Gastrocnemius medialis (tissue), 4 donors: Measurements from ENCODE around the gene R3HDM1. TPM values are rescaled to one million over a fixed set of nuclear protein-coding genes. Genes with fewer than 3 reads are reported as not detected.

ENCODE experiments used
- ATAC-seq, 2 donors: fragments of 150-250 bp; one replicate each; pipeline ENCODE4 v1.9.1; 2016
- DNase-seq, 2 donors: peaks; one replicate each; pipeline ENCODE4 v3.0.0-alpha.2; 2019
- H3K27ac ChIP-seq, 4 donors: fragments of 200-600 bp; sonication (generic); 1 replicate in 1 of 4; 2 replicates in 3 of 4; pipeline ENCODE4 v1.5.1; 2016 to 2018; ENCODE audit warnings: mild to moderate bottlenecking in 2 of 4, moderate library complexity in 1 of 4
- H3K27me3 ChIP-seq, 3 donors: fragments of 200-600 bp; sonication (generic) in 2 of 3; 1 replicate in 1 of 3; 2 replicates in 2 of 3; pipeline versions ENCODE4 v1.5.1 to v1.6.0; 2016 to 2019; ENCODE audit warnings: mild to moderate bottlenecking in 1 of 3, moderate library complexity in 1 of 3
- H3K36me3 ChIP-seq, 2 donors: fragments of 200-600 bp; sonication (generic) in 1 of 2; one replicate each; pipeline ENCODE4 v1.5.1; 2017 to 2018
- H3K4me1 ChIP-seq, 2 donors: fragments of 200-600 bp; sonication (generic) in 1 of 2; one replicate each; pipeline ENCODE4 v1.5.1; 2016 to 2017; ENCODE audit warnings: mild to moderate bottlenecking in 2 of 2
- H3K4me3 ChIP-seq, 4 donors: fragments of 200-600 bp; sonication (generic) in 3 of 4; 1 replicate in 1 of 4; 2 replicates in 3 of 4; pipeline ENCODE4 v1.5.1; 2016 to 2019; ENCODE audit warnings: mild to moderate bottlenecking in 2 of 4
- H3K9me3 ChIP-seq, 3 donors: fragments of 200-600 bp; sonication (generic) in 2 of 3; 1 replicate in 1 of 3; 2 replicates in 2 of 3; pipeline ENCODE4 v1.5.1; 2016 to 2019
- CTCF ChIP-seq, 5 experiments: fragments of 450-650 bp in 3 of 5; fragments of 200-600 bp in 2 of 5; sonication (generic) in 2 of 5; IDR thresholded peaks in 4 of 5; conservative IDR thresholded peaks in 1 of 5; 1 replicate in 4 of 5; 2 replicates in 1 of 5; pipeline ENCODE4 v1.5.1; 2016 to 2019; ENCODE audit warnings: antibody characterized with exemption in 5 of 5, mild to moderate bottlenecking in 3 of 5, moderate library complexity in 3 of 5
- POLR2A ChIP-seq, 2 donors: fragments of 450-650 bp; IDR thresholded peaks; one replicate each; pipeline ENCODE4 v1.6.1; 2017; ENCODE audit warnings: antibody characterized with exemption in 2 of 2, mild to moderate bottlenecking in 2 of 2, moderate library complexity in 2 of 2
- in situ Hi-C, 4 donors: fragments of 200-750 bp; cut with MboI; loops; one replicate each; pipeline versions ENCODE4 v1.15.0 to v1.8.0; 2017; ENCODE audit warnings: low sequenced_read_pairs in 4 of 4
- intact Hi-C: fragments of 100-400 bp; cut with DNase I; formaldehyde crosslinking; loops from one replicate; pipeline ENCODE4 v1.15.1; 2023; ENCODE audit warnings: low total_unique reads
- total RNA-seq, 4 donors: library from RNA; depleted of rRNA; stranded (reverse); fragments of >200 nt; gene quantifications; one replicate each; pipeline versions ENCODE4 v1.1.0 to v1.2.3, GENCODE V29; 2016

Gene R3HDM1
- total RNA-seq, 4 donors from 2014 or later = 13.5 to 35.7 (median 19.1) TPM

GRCh38 chr2:135581282-135581681 is 50.0 kb downstream of the R3HDM1 start:
- Histone ChIP-seq H3K9me3 (no peaks in the 10 kb centered on the region), H3K27ac (peak overlapping the region in 2 of 4 donors; percentile 21 to 23), H3K4me3 (no peak overlapping the region), H3K36me3 (no peaks in the 10 kb centered on the region), H3K27me3 (no peaks in the 10 kb centered on the region), H3K4me1 (peaks cover 26 to 27% of the 10 kb centered on the region in 2 donors)
- no peak for DNase-seq
- intact Hi-C loops (no loop called here), in situ Hi-C loops (no loop called here)
- no peak for TF ChIP-seq POLR2A (IDR thresholded peaks at IDR 0.05)
- no peak for TF ChIP-seq CTCF (IDR thresholded peaks at IDR 0.05 in 4 of 5, conservative IDR thresholded peaks at IDR 0.05 in 1 of 5)
- ATAC-seq = peak; percentile 76 to 88

GRCh38 chr2:135582383-135582782 is 51.1 kb downstream of the R3HDM1 start:
- Histone ChIP-seq H3K27ac (peak overlapping the region in 3 of 4 donors; percentile 1 to 17 (median 16)), H3K4me1 (peaks cover 28 to 32% of the 10 kb centered on the region in 2 donors), H3K9me3 (no peaks in the 10 kb centered on the region), H3K4me3 (no peak overlapping the region), H3K27me3 (no peaks in the 10 kb centered on the region), H3K36me3 (no peaks in the 10 kb centered on the region)
- TF ChIP-seq POLR2A (IDR thresholded peaks at IDR 0.05) = no peak
- no peak for TF ChIP-seq CTCF (IDR thresholded peaks at IDR 0.05 in 4 of 5, conservative IDR thresholded peaks at IDR 0.05 in 1 of 5)
- DNase-seq = no peak
- intact Hi-C loops (no loop called here), in situ Hi-C loops (no loop called here)
- ATAC-seq = peak in 1 of 2 donors; percentile 61

- H3K9me3 ChIP-seq = no peaks in the 10 kb centered on the region
- H3K27ac ChIP-seq = no peak overlapping the region
- H3K4me1 ChIP-seq = peaks cover 32 to 34% of the 10 kb centered on the region in 2 donors
- H3K36me3 ChIP-seq = no peaks in the 10 kb centered on the region
- in situ Hi-C loops (no loop called here), intact Hi-C loops (no loop called here)
- no peak overlapping the region for H3K4me3 ChIP-seq
- ATAC-seq = no peak
- TF ChIP-seq CTCF (IDR thresholded peaks at IDR 0.05 in 4 of 5, conservative IDR thresholded peaks at IDR 0.05 in 1 of 5) = no peak
- TF ChIP-seq POLR2A (IDR thresholded peaks at IDR 0.05) = no peak
- no peaks in the 10 kb centered on the region for H3K27me3 ChIP-seq
- DNase-seq = no peak
Measured at GRCh38 chr2:135585586-135585985, 54.3 kb downstream of the R3HDM1 start.

GRCh38 chr2:135586148-135586547 is 54.9 kb downstream of the R3HDM1 start:
- Histone ChIP-seq H3K27ac (no peak overlapping the region), H3K4me3 (no peak overlapping the region), H3K9me3 (no peaks in the 10 kb centered on the region), H3K36me3 (no peaks in the 10 kb centered on the region), H3K27me3 (no peaks in the 10 kb centered on the region), H3K4me1 (peaks cover 29 to 31% of the 10 kb centered on the region in 2 donors)
- in situ Hi-C loops (no loop called here), intact Hi-C loops (no loop called here)
- DNase-seq = no peak
- TF ChIP-seq POLR2A (IDR thresholded peaks at IDR 0.05) = no peak
- no peak for TF ChIP-seq CTCF (IDR thresholded peaks at IDR 0.05 in 4 of 5, conservative IDR thresholded peaks at IDR 0.05 in 1 of 5)
- ATAC-seq = peak in 1 of 2 donors; percentile 49

- Histone ChIP-seq H3K36me3 (no peaks in the 10 kb centered on the region), H3K27me3 (no peaks in the 10 kb centered on the region), H3K27ac (no peak overlapping the region), H3K4me3 (no peak overlapping the region), H3K9me3 (no peaks in the 10 kb centered on the region), H3K4me1 (peaks cover 14 to 15% of the 10 kb centered on the region in 2 donors)
- DNase-seq (no peak), ATAC-seq (no peak)
- intact Hi-C loops (no loop called here), in situ Hi-C loops (no loop called here)
- TF ChIP-seq POLR2A (IDR thresholded peaks at IDR 0.05) (no peak), CTCF (IDR thresholded peaks at IDR 0.05 in 4 of 5, conservative IDR thresholded peaks at IDR 0.05 in 1 of 5) (no peak)
Measured at GRCh38 chr2:135587958-135588357, 56.7 kb downstream of the R3HDM1 start.
